Adrenal gland (tissue), 19 donors: ENCODE measurements around the gene CHRDL1. TPM values are rescaled to one million over a fixed set of nuclear protein-coding genes. Genes with fewer than 3 reads are reported as not detected.

Experiments
- DNase-seq, 7 donors: peaks; one replicate each; pipeline ENCODE4 v3.0.0-alpha.2; 2019 to 2020
- H3K27ac ChIP-seq, 5 donors: fragments of 200-600 bp; sonication (generic) in 4 of 5; 1 replicate in 3 of 5; 2 replicates in 2 of 5; pipeline versions ENCODE4 v1.5.1 to v1.8.0; 2016 to 2020; ENCODE audit warnings: mild to moderate bottlenecking in 1 of 5
- H3K27me3 ChIP-seq: fragments of 200-600 bp; 2 replicates; pipeline ENCODE4 v1.8.0; 2021
- H3K36me3 ChIP-seq, 2 donors: fragments of 200-600 bp; replicated peaks in 1 of 2; 1 replicate in 1 of 2; 2 replicates in 1 of 2; pipeline versions ENCODE4 v1.5.1 to v1.8.0; 2018 to 2022
- H3K4me1 ChIP-seq, 2 donors: fragments of 200-600 bp; replicated peaks in 1 of 2; 1 replicate in 1 of 2; 2 replicates in 1 of 2; pipeline versions ENCODE4 v1.5.1 to v1.8.0; 2018 to 2021
- H3K4me3 ChIP-seq, 4 donors: fragments of 200-600 bp; sonication (generic) in 3 of 4; one replicate each; pipeline ENCODE4 v1.5.1; 2016 to 2018
- H3K9me3 ChIP-seq, 3 donors: fragments of 200-600 bp; sonication (generic) in 1 of 3; replicated peaks in 1 of 3; 1 replicate in 2 of 3; 2 replicates in 1 of 3; pipeline versions ENCODE4 v1.5.1 to v1.8.0; 2016 to 2021
- CTCF ChIP-seq, 6 experiments: fragments of 450-650 bp in 4 of 6; fragments of 200-600 bp in 2 of 6; sonication (generic) in 1 of 6; IDR thresholded peaks; 1 replicate in 5 of 6; 2 replicates in 1 of 6; pipeline versions ENCODE4 v1.5.1 to v1.8.0; 2016 to 2021; ENCODE audit warnings: antibody characterized with exemption in 6 of 6, mild to moderate bottlenecking in 2 of 6, moderate library complexity in 1 of 6
- POLR2A ChIP-seq, 2 donors: fragments of 450-650 bp; IDR thresholded peaks; one replicate each; pipeline ENCODE4 v1.6.1; 2017; ENCODE audit warnings: antibody characterized with exemption in 2 of 2, mild to moderate bottlenecking in 2 of 2, moderate library complexity in 1 of 2
- WGBS, 4 donors: extraction: QIAGEN DNeasy Blood & Tissue Kit in 2 of 4; methylation state at CpG; one replicate each; pipeline versions ENCODE4 v1.1.5 to v1.1.7; 2013 to 2017; 5-methylcytosine and 5-hydroxymethylcytosine counted together
- intact Hi-C, 2 donors: fragments of 100-400 bp; cut with DNase I; formaldehyde crosslinking; loops; one replicate each; pipeline versions ENCODE4 v1.14.1 to v1.15.0; 2022 to 2023
- long read RNA-seq, 10 donors: library from polyadenylated mRNA in 3 of 10; unstranded in 2 of 10; stranded (forward) in 1 of 10; transcript quantifications; one replicate each; pipeline ENCODE4 v2.0.0 and lab custom pipeline, GENCODE V29; 2021 to 2026
- polyA plus RNA-seq, 3 donors: library from polyadenylated mRNA; stranded (reverse); fragments of 200-250 nt in 2 of 3; fragments of 350-450 nt in 1 of 3; fragmentation: Illumina TruSeq in 1 of 3; extraction: RNeasy Lipid Tissue Mini Kit (QIAGEN cat#74804) in 1 of 3; gene quantifications; one replicate each; pipeline ENCODE4 v1.2.3, GENCODE V29; 2013 to 2014
- total RNA-seq, 9 donors: library from RNA; depleted of rRNA in 4 of 9; stranded (reverse); fragments of >200 nt in 4 of 9; fragments of 120-200 nt in 1 of 9; fragmentation: NEBNext Ultra II Directional in 1 of 9; extraction: Animal tissue kit (Norgen Biotek cat#: 25700) in 1 of 9; gene quantifications; one replicate each; pipeline versions ENCODE4 v1.1.0 to v1.2.4, GENCODE V29; 2013 to 2023
- donor health status: healthy with polysubstance abuse.
- donor health status: Bipolar disorder and iron deficiency.
- donor health status: DM: yes; HTN: yes; CAD: no.
- donor health status: DM: no; HTN: no; CAD: no.
- donor health status: DM: no; HTN: no; CAD: no.
- donor health status: DM: yes; HTN: yes; CAD: no.

CHRDL1 gene
- 10 to 100 TPM in 1 of 9 donors, 1 to 10 TPM in 7, under 1 TPM in 1; 0.22 to 14.1 (median 5.4) TPM for total RNA-seq
- 1 to 10 TPM; 2.0 to 5.4 (median 3.6) TPM for polyA plus RNA-seq
- long read RNA-seq, donor 1: 0 reads
- long read RNA-seq, donor 2: 0 reads
- long read RNA-seq, donor 3: 0 reads
- long read RNA-seq, donor 4: 0 reads
- long read RNA-seq, donor 5, partial matches to known transcripts: 0 of 1 reads
- long read RNA-seq, donor 5, other reads (novel, unspliced or antisense): 1 of 1 reads
- long read RNA-seq, donor 6, partial matches to known transcripts: 0 of 3 reads
- long read RNA-seq, donor 6, other reads (novel, unspliced or antisense): 2 of 3 reads
- long read RNA-seq, donor 7: 0 reads
- long read RNA-seq, donor 8: 0 reads
- long read RNA-seq, donor 9: 0 reads
- long read RNA-seq, donor 10: 0 reads

- Histone ChIP-seq H3K4me1 (no peaks in the 10 kb centered on the region), H3K4me3 (peak within 1 kb of the TSS in 1 of 4 donors; percentile 23), H3K27me3 (peaks cover 49% of the 10 kb centered on the region), H3K9me3 (no peaks in the 10 kb centered on the region), H3K36me3 (no peaks in the 10 kb centered on the region), H3K27ac (no peak within 1 kb of the TSS)
- no peak for TF ChIP-seq POLR2A (IDR thresholded peaks at IDR 0.05)
- no peak for TF ChIP-seq CTCF (IDR thresholded peaks at IDR 0.05)
- intact Hi-C loops: no loop called here
- WGBS, 4 donors: 0 to 37% (median 10%) methylated on average over 6 to 60 of the region's 60 CpGs
- no peak for DNase-seq
Measured at GRCh38 chrX:110795645-110796406, at the start of gene CHRDL1. Gene CHRDL1 (minus strand): TSS chrX:110795817. CDS start chrX:110792181, 3,636 bp downstream.

GRCh38 chrX:110836982-110837381 lies 41.4 kb upstream of the CHRDL1 start:
- Histone ChIP-seq H3K27me3 (peaks cover 23% of the 10 kb centered on the region), H3K27ac (no peak overlapping the region), H3K36me3 (no peaks in the 10 kb centered on the region), H3K9me3 (no peaks in the 10 kb centered on the region), H3K4me3 (no peak overlapping the region), H3K4me1 (no peaks in the 10 kb centered on the region)
- intact Hi-C loops: no loop called here
- DNase-seq: no peak
- no peak for TF ChIP-seq CTCF (IDR thresholded peaks at IDR 0.05)
- no peak for TF ChIP-seq POLR2A (IDR thresholded peaks at IDR 0.05)
- WGBS, 4 donors: 39 to 58% methylated on average over 1 of the region's 1 CpG; no CpG with 5 or more reads in 2 of the 4 donors

GRCh38 chrX:110836451-110836850 lies 40.8 kb upstream of the CHRDL1 start:
- no peak overlapping the region for H3K27ac ChIP-seq
- no peaks in the 10 kb centered on the region for H3K4me1 ChIP-seq

More at GRCh38 chrX:110836451-110836850, 40.8 kb upstream of the CHRDL1 start:
- Histone ChIP-seq H3K27me3 (peaks cover 18% of the 10 kb centered on the region), H3K9me3 (no peaks in the 10 kb centered on the region), H3K36me3 (no peaks in the 10 kb centered on the region), H3K4me3 (no peak overlapping the region)
- no peak for TF ChIP-seq POLR2A (IDR thresholded peaks at IDR 0.05)
- no peak for TF ChIP-seq CTCF (IDR thresholded peaks at IDR 0.05)
- DNase-seq: no peak
- intact Hi-C loops: no loop called here
